ENCODE measurements around the gene P2RY14.

The P2RY14 gene

GRCh38 chr3:151276687-151277042 is 1.7 kb downstream of the P2RY14 start:
- no peak for DNase-seq (ENCODE audit: low read depth)
- TF ChIP-seq, protein P1, sequence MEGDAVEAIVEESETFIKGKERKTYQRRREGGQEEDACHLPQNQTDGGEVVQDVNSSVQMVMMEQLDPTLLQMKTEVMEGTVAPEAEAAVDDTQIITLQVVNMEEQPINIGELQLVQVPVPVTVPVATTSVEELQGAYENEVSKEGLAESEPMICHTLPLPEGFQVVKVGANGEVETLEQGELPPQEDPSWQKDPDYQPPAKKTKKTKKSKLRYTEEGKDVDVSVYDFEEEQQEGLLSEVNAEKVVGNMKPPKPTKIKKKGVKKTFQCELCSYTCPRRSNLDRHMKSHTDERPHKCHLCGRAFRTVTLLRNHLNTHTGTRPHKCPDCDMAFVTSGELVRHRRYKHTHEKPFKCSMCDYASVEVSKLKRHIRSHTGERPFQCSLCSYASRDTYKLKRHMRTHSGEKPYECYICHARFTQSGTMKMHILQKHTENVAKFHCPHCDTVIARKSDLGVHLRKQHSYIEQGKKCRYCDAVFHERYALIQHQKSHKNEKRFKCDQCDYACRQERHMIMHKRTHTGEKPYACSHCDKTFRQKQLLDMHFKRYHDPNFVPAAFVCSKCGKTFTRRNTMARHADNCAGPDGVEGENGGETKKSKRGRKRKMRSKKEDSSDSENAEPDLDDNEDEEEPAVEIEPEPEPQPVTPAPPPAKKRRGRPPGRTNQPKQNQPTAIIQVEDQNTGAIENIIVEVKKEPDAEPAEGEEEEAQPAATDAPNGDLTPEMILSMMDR (IDR thresholded peaks at IDR 0.05; ENCODE audit: control insufficient read depth, extremely low read depth, insufficient read depth): no peak

GRCh38 chr3:151276038-151276686 is 2.2 kb downstream of the P2RY14 start:
- TF ChIP-seq, protein P1 (IDR thresholded peaks at IDR 0.05; ENCODE audit: control insufficient read depth, extremely low read depth, insufficient read depth): no peak
- H3K4me3 ChIP-seq (ENCODE audit: low read depth, low read length): no peak overlapping the region
- no peak for DNase-seq (ENCODE audit: low read depth)

More at GRCh38 chr3:151276687-151277042, 1.7 kb downstream of the P2RY14 start:
- no peak overlapping the region for H3K4me3 ChIP-seq (ENCODE audit: low read depth, low read length)

- TF ChIP-seq, protein P1 (IDR thresholded peaks at IDR 0.05; ENCODE audit: control insufficient read depth, extremely low read depth, insufficient read depth): no peak
- DNase-seq (ENCODE audit: low read depth): no peak
- H3K4me3 ChIP-seq (ENCODE audit: low read depth, low read length): no peak overlapping the region
These were observed 3.3 kb downstream of the P2RY14 start for GRCh38 chr3:151275091-151275490.

DNA sequence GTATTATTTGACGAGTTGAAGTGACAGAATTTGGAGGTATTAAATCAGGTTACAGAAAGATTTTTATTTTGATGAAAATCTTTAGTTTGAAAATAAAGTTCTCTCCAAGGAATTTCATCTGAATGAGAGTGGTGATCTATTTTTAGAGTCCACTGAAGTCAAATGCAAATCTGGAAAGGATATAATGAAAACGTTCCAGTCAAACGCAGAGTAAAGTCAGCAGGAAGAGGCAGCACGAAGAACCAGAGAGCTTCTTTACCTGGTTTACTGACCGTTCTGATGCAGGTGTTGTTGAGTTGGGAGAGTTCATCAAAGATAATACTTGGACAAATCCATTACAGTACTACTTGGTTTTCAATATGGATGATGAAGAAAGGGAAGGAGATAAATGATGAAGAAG is 8.7 kb downstream of the P2RY14 start:
- TF ChIP-seq, protein P1 (IDR thresholded peaks at IDR 0.05; ENCODE audit: control insufficient read depth, extremely low read depth, insufficient read depth): no peak
- DNase-seq (ENCODE audit: low read depth): no peak
- no peak overlapping the region for H3K4me3 ChIP-seq (ENCODE audit: low read depth, low read length)

GRCh38 chr3:151268267-151269235 is 9.8 kb downstream of the P2RY14 start:
- DNase-seq (ENCODE audit: low read depth): no peak
- no peak overlapping the region for H3K4me3 ChIP-seq (ENCODE audit: low read depth, low read length)
- TF ChIP-seq, protein P1 (IDR thresholded peaks at IDR 0.05; ENCODE audit: control insufficient read depth, extremely low read depth, insufficient read depth): no peak

DNA sequence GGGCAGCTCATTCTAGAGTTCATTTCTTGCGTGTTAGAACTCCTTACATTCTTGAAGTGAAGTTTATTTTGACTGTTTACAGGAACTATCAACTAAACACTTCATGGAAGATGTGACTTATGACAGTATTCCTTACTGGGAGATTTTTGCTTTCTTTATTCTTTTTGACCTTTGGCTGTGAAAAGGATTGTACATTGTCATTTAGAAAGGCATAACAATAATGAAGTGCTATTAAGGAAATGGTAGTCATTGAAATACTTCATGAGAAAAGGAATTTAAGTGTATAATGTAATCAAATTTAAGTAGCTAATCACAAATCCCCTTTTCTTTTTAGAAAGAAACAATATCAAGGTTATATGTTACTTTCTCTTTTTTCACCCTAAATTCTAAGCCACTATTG is 11.3 kb downstream of the P2RY14 start:
- no peak for DNase-seq (ENCODE audit: low read depth)
- TF ChIP-seq, protein P1 (IDR thresholded peaks at IDR 0.05; ENCODE audit: control insufficient read depth, extremely low read depth, insufficient read depth): no peak
- no peak overlapping the region for H3K4me3 ChIP-seq (ENCODE audit: low read depth, low read length)
